HepG2 (cell line): ENCODE measurements around the gene TASOR2. TPM values are rescaled to one million over a fixed set of nuclear protein-coding genes. Genes with fewer than 3 reads are reported as not detected.
A peak's percentile ranks its signal among the peaks of the same experiment; 100 is the strongest.

Source experiments
- ATAC-seq: fragments of 200-7000 bp; cut with Tn5 transposase; 3 replicates; pipeline ENCODE4 v1.9.1; 2020; ENCODE audit warnings: mild to moderate bottlenecking, moderate library complexity
- BruUV-seq: library from RNA; stranded (reverse); fragments of 400-500 nt; replicated peaks from 2 replicates; lab custom pipeline; 2021; lab: Mats Ljungman, UMichigan
- CTCF ChIA-PET: fragments of 300-600 bp; formaldehyde crosslinking; extraction: SDS; loops from one replicate; lab custom pipeline; 2021; ENCODE audit warnings: low total read pairs, inconsistent platforms, low intra/inter-chr PET ratio; lab: Yijun Ruan, JAX
- POLR2A ChIA-PET: fragments of 350-600 bp; sonication (Branson Sonifier 250); formaldehyde crosslinking; loops from one replicate; lab custom pipeline; 2020; ENCODE audit warnings: antibody characterized with exemption, inconsistent platforms; lab: Yijun Ruan, JAX
- DNase-seq: peaks from one replicate; pipeline ENCODE4 v3.0.0-alpha.2; 2015; ENCODE audit warnings: low spot score
- FAIRE-seq: peaks from 3 replicates; lab custom pipeline; 2011; peaks lifted over from hg19 to GRCh38; lab: Jason Lieb, UNC
- H2AFZ ChIP-seq: one replicate; pipeline ENCODE4 v1.6.1; 2011; ENCODE audit warnings: low read length, inconsistent platforms
- H3K27ac ChIP-seq: fragments of 300-600 bp; 3 replicates; pipeline ENCODE4 v1.8.0; 2011; ENCODE audit warnings: mixed run types, mild to moderate bottlenecking, mixed read lengths, low read length, inconsistent platforms; ENCODE audit not compliant: insufficient read depth; ENCODE audit errors: extremely low read length
- H3K27me3 ChIP-seq, 2 experiments: fragments of 200-600 bp in 1 of 2; 2 replicates in 1 of 2; 3 replicates in 1 of 2; pipeline versions ENCODE4 v1.6.0 to v1.8.0; 2011; ENCODE audit warnings: low read length in 2 of 2, mild to moderate bottlenecking in 2 of 2, moderate library complexity in 2 of 2, inconsistent platforms in 1 of 2; ENCODE audit not compliant: insufficient read depth in 2 of 2, control insufficient read depth in 1 of 2
- H3K36me3 ChIP-seq, 2 experiments: fragments of 200-600 bp in 1 of 2; replicated peaks in 1 of 2; 2 replicates in 1 of 2; 3 replicates in 1 of 2; pipeline versions ENCODE4 v1.5.1 to v1.8.0; 2011; ENCODE audit warnings: low read length in 2 of 2, inconsistent platforms in 1 of 2; ENCODE audit not compliant: insufficient read depth in 2 of 2, control insufficient read depth in 1 of 2
- H3K4me1 ChIP-seq: 2 replicates; pipeline ENCODE4 v1.5.1; 2012; ENCODE audit warnings: low read length, inconsistent platforms; ENCODE audit not compliant: insufficient read depth
- H3K4me2 ChIP-seq: 2 replicates; pipeline ENCODE4 v1.6.0; 2011; ENCODE audit warnings: low read depth, low read length, inconsistent platforms
- H3K4me3 ChIP-seq, 3 experiments: fragments of 200-600 bp in 1 of 3; sonication (generic), shearing (Covaris generic) in 1 of 3; replicated peaks in 1 of 3; 2 replicates each; pipeline ENCODE4 v1.5.1; 2011 to 2016; ENCODE audit warnings: low read length in 3 of 3, inconsistent platforms in 2 of 3, low read depth in 2 of 3, mild to moderate bottlenecking in 2 of 3, control low read depth in 1 of 3, mixed read lengths in 1 of 3; ENCODE audit not compliant: insufficient read depth in 1 of 3
- H3K79me2 ChIP-seq: one replicate; pipeline ENCODE4 v1.6.1; 2011; ENCODE audit warnings: low read length, inconsistent platforms; ENCODE audit not compliant: insufficient read depth
- H3K9ac ChIP-seq: 2 replicates; pipeline ENCODE4 v1.6.0; 2011; ENCODE audit warnings: mild to moderate bottlenecking, low read depth, low read length, inconsistent platforms; ENCODE audit not compliant: insufficient read depth
- H3K9me3 ChIP-seq: 2 replicates; pipeline ENCODE4 v1.5.1; 2012; ENCODE audit warnings: mild to moderate bottlenecking, low read length
- H4K20me1 ChIP-seq: 2 replicates; pipeline ENCODE4 v1.6.0; 2011; ENCODE audit warnings: inconsistent platforms, mild to moderate bottlenecking, low read length, moderate library complexity; ENCODE audit not compliant: insufficient read depth
- ARID2 ChIP-seq: sonication (generic); formaldehyde crosslinking; IDR thresholded peaks from 2 replicates; pipeline ENCODE4 v1.8.1; 2022; ENCODE audit warnings: mild to moderate bottlenecking, missing genetic modification reagents, borderline replicate concordance
- KAT7 ChIP-seq: IDR thresholded peaks from 2 replicates; pipeline ENCODE4 v1.6.1; 2018; ENCODE audit warnings: borderline replicate concordance, missing compliant biosample characterization
- RXRB ChIP-seq: IDR thresholded peaks from 2 replicates; pipeline ENCODE4 v1.6.1; 2016; ENCODE audit warnings: borderline replicate concordance, missing genetic modification reagents, missing compliant biosample characterization
- SMC3 ChIP-seq: IDR thresholded peaks from 2 replicates; pipeline ENCODE4 v1.6.1; 2011; ENCODE audit warnings: low read length, improper control_type of control experiment
- SNAI1 ChIP-seq: sonication (generic); formaldehyde crosslinking; IDR thresholded peaks from 2 replicates; pipeline ENCODE4 v1.5.0; 2020; ENCODE audit warnings: mild to moderate bottlenecking, missing genetic modification reagents, borderline replicate concordance
- SP5 ChIP-seq: IDR thresholded peaks from 2 replicates; pipeline ENCODE4 v1.6.1; 2016; ENCODE audit warnings: low read depth, borderline replicate concordance
- ZC3H13 ChIP-seq: sonication (generic); formaldehyde crosslinking; IDR thresholded peaks from 2 replicates; pipeline ENCODE4 v1.8.1; 2023; ENCODE audit warnings: mild to moderate bottlenecking, missing genetic modification reagents, moderate library complexity
- WGBS: methylation state at CpG from one replicate; pipeline ENCODE4 v1.1.6; 2017; ENCODE audit warnings: low lambda C conversion rate; 5-methylcytosine and 5-hydroxymethylcytosine counted together
- in situ Hi-C: cut with HindIII; loops from 2 replicates; pipeline ENCODE4 v1.10.0; 2017; ENCODE audit warnings: low pct_unique_long_range_greater_than_20kb; ENCODE audit not compliant: extremely low pct_ligation_motif_present
- intact Hi-C: fragments of 100-400 bp; cut with micrococcal nuclease; formaldehyde crosslinking; loops from one replicate; pipeline ENCODE4 v1.10.0; 2022; ENCODE audit not compliant: unreplicated experiment
- polyA plus RNA-seq, 8 experiments: library from polyadenylated mRNA; depleted of rRNA in 3 of 8; stranded (reverse) in 7 of 8; unstranded in 1 of 8; fragments of >200 nt; fragmentation: Illumina TruSeq in 4 of 8; extraction: Trizol in 4 of 8; gene quantifications; 2 replicates each; pipeline versions ENCODE4 v1.2.1 to v1.2.3, GENCODE V29; 2011 to 2016; ENCODE audit warnings: low read depth in 4 of 8, missing spikeins in 1 of 8, mixed read lengths in 1 of 8; ENCODE audit not compliant: insufficient read depth in 1 of 8
- total RNA-seq, 5 experiments: library from RNA; depleted of rRNA; stranded (reverse); fragments of >200 nt; fragmentation: Illumina TruSeq; extraction: Trizol; gene quantifications; 2 replicates each; pipeline ENCODE4 v1.2.3, GENCODE V29; 2016; ENCODE audit warnings: low read depth in 1 of 5
- TF ChIP-seq, protein P1 (sequence below): sonication (generic); formaldehyde crosslinking; IDR thresholded peaks from 2 replicates; pipeline ENCODE4 v1.4.0; 2020; ENCODE audit warnings: mild to moderate bottlenecking, missing genetic modification reagents, borderline replicate concordance
- TF ChIP-seq, protein P2 (sequence below): IDR thresholded peaks from 2 replicates; pipeline ENCODE4 v1.6.1; 2018; ENCODE audit warnings: missing genetic modification reagents
- TF ChIP-seq, protein P3 (sequence below): sonication (generic); formaldehyde crosslinking; IDR thresholded peaks from 2 replicates; pipeline ENCODE4 v1.5.1; 2020; ENCODE audit warnings: missing genetic modification reagents, mild to moderate bottlenecking, borderline replicate concordance

The TASOR2 gene
- total and polyA plus RNA-seq, 2 of the 13 experiments (the other 11 are each of a cell fraction or from before 2014, with no cell fraction given), result 24.2 to 55.3 TPM

DNA sequence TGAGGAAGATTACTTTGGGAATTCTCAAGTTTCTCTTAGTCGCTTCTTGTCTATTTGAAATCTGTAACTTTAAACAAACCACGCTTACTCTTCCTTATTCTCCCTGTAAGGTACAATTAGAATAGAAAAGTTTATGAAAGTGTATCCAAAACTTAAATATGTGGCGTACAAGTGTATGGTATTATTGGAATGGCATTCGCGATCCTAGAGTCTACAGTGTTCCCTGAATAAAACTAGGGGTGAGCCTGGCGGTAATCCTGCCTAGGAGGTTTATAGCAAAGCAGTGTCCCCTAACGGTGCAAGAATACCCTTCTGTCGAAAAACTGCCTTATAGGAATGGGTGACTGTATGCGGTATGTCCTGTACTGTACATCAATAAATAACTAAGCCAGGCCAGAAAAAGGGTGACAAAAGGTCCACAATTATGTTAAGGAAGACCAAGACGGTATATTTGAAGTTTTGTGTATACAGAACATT is 1.2 kb downstream of the TASOR2 start:
- peak overlapping the region; percentile 79 for H3K4me2 ChIP-seq
- no peaks in the 10 kb centered on the region for H3K9me3 ChIP-seq
- H3K9ac ChIP-seq, result peak overlapping the region; percentile 92
- 0 out of 3 replicates have a peak, but pooled peaks have one; percentile 5 for ATAC-seq
- no peaks in the 10 kb centered on the region; a peak in 2 of 5 replicates for H3K27me3 ChIP-seq
- peaks cover 12% of the 10 kb centered on the region; the same call in 1 of the 2 replicates for H4K20me1 ChIP-seq
- H3K4me3 ChIP-seq, result peak overlapping the region; percentile 86 to 94 (median 89)
- peaks cover 60% of the 10 kb centered on the region for H3K4me1 ChIP-seq
- BruUV-seq, result TSS peak; percentile 61
- no peak overlapping the region for H2AFZ ChIP-seq
- in situ Hi-C loops, result no loop called here
- POLR2A ChIA-PET, result interaction anchor here (2.1 kb wide), 1 partner anchor 204 kb away, joined by 11 read pairs; the partner anchor contains the start of genes ANKRD16 and FBH1
- intact Hi-C loops, result loop anchor here (2.0 kb wide), 1 partner anchor 25 kb away; no protein-coding TSS in a partner anchor
- WGBS, result 1% methylated on average over 10 of the region's 10 CpGs
- H3K79me2 ChIP-seq, result peaks cover 60% of the 10 kb centered on the region
- TF ChIP-seq ARID2, result 0 out of 2 replicates have a peak, but pooled peaks have one; percentile 39
- TF ChIP-seq, protein P1, sequence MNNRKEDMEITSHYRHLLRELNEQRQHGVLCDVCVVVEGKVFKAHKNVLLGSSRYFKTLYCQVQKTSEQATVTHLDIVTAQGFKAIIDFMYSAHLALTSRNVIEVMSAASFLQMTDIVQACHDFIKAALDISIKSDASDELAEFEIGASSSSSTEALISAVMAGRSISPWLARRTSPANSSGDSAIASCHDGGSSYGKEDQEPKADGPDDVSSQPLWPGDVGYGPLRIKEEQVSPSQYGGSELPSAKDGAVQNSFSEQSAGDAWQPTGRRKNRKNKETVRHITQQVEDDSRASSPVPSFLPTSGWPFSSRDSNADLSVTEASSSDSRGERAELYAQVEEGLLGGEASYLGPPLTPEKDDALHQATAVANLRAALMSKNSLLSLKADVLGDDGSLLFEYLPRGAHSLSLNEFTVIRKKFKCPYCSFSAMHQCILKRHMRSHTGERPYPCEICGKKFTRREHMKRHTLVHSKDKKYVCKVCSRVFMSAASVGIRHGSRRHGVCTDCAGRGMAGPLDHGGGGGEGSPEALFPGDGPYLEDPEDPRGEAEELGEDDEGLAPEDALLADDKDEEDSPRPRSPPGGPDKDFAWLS (CRISPR knock-in tag), result no peak
- 0 out of 2 replicates have a peak, but pooled peaks have one; percentile 58 for TF ChIP-seq SNAI1 (CRISPR knock-in tag)
- TF ChIP-seq, protein P2, sequence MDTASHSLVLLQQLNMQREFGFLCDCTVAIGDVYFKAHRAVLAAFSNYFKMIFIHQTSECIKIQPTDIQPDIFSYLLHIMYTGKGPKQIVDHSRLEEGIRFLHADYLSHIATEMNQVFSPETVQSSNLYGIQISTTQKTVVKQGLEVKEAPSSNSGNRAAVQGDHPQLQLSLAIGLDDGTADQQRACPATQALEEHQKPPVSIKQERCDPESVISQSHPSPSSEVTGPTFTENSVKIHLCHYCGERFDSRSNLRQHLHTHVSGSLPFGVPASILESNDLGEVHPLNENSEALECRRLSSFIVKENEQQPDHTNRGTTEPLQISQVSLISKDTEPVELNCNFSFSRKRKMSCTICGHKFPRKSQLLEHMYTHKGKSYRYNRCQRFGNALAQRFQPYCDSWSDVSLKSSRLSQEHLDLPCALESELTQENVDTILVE (CRISPR knock-in tag), result no peak
- TF ChIP-seq SMC3, result no peak
- 0 out of 2 replicates have a peak, but pooled peaks have one; percentile 7 for TF ChIP-seq KAT7
- TF ChIP-seq, protein P3, sequence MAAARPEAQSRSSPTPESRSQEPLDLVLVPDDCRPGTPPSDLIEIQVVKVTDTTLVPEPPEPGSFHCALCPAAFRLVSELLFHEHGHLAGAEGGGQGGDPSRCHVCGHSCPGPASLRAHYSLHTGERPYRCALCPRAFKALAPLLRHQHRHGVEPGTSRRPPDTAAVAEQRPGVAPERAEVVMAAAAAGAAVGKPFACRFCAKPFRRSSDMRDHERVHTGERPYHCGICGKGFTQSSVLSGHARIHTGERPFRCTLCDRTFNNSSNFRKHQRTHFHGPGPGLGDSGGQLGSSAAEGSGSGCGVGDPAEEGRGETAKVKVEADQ, result no peak
- TF ChIP-seq RXRB (CRISPR knock-in tag), result peak; percentile 4; the same call in 1 of the 2 replicates
- no peak for TF ChIP-seq SP5 (CRISPR knock-in tag)
- 0 out of 2 replicates have a peak, but pooled peaks have one; percentile 32 for TF ChIP-seq ZC3H13
- H3K27ac ChIP-seq, result peak overlapping the region; percentile 86
- CTCF ChIA-PET, result interaction anchor here (1.7 kb wide), 1 partner anchor 56 kb away, joined by 4 read pairs; no protein-coding TSS in a partner anchor
- H3K36me3 ChIP-seq, result no peaks in the 10 kb centered on the region
- no peak for FAIRE-seq
- no peak for DNase-seq
